ENCODE measurements around the gene PSMG3.

PSMG3 gene

GRCh38 chr7:1567049-1567771, 2.6 kb downstream of the PSMG3 start (continued):
- TF ChIP-seq ZNF362 (tag by site-specific recombination; IDR thresholded peaks at IDR 0.05) (no peak), ZNF335 (tag by site-specific recombination; conservative IDR thresholded peaks at IDR 0.05) (no peak), ZNF707 (tag by site-specific recombination; IDR thresholded peaks at IDR 0.05) (no peak), INSM2 (tag by site-specific recombination; IDR thresholded peaks at IDR 0.05) (0 out of 2 replicates have a peak, but pooled peaks have one; percentile 11), BCL11B (tag by site-specific recombination; IDR thresholded peaks at IDR 0.05; ENCODE audit: low read depth) (no peak), ZNF48 (tag by site-specific recombination; IDR thresholded peaks at IDR 0.05) (no peak), REPIN1 (tag by site-specific recombination; IDR thresholded peaks at IDR 0.05; ENCODE audit: low read depth) (no peak), KLF7 (tag by site-specific recombination; IDR thresholded peaks at IDR 0.05; ENCODE audit: borderline replicate concordance) (peak; percentile 19; the same call in 1 of the 2 replicates), ZNF248 (tag by site-specific recombination; IDR thresholded peaks at IDR 0.05) (no peak), ZNF555 (tag by site-specific recombination; conservative IDR thresholded peaks at IDR 0.05) (no peak), ZNF626 (tag by site-specific recombination; IDR thresholded peaks at IDR 0.05) (no peak), ZNF639 (tag by site-specific recombination; IDR thresholded peaks at IDR 0.05) (no peak), ZSCAN18 (tag by site-specific recombination; IDR thresholded peaks at IDR 0.05) (no peak), ZNF423 (tag by site-specific recombination; IDR thresholded peaks at IDR 0.05) (peak; percentile 49; the same call in 1 of the 2 replicates), ZNF366 (tag by site-specific recombination; conservative IDR thresholded peaks at IDR 0.05) (no peak), ZNF610 (tag by site-specific recombination; IDR thresholded peaks at IDR 0.05; ENCODE audit: borderline replicate concordance) (no peak), TCF7L2 (IDR thresholded peaks at IDR 0.05; ENCODE audit: borderline replicate concordance, low read depth, low read length) (no peak), KLF17 (tag by site-specific recombination; IDR thresholded peaks at IDR 0.05) (peak; percentile 82), ZNF18 (tag by site-specific recombination; IDR thresholded peaks at IDR 0.05) (peak; percentile 78), EGR2 (tag by site-specific recombination; IDR thresholded peaks at IDR 0.05; ENCODE audit: low read depth) (peak; percentile 17; the same call in 1 of the 2 replicates), MYNN (tag by site-specific recombination; IDR thresholded peaks at IDR 0.05; ENCODE audit: borderline replicate concordance) (peak; percentile 79), SALL2 (tag by site-specific recombination; IDR thresholded peaks at IDR 0.05; ENCODE audit: borderline replicate concordance) (no peak), ZNF148 (tag by site-specific recombination; IDR thresholded peaks at IDR 0.05; ENCODE audit: borderline replicate concordance) (no peak), ZNF146 (tag by site-specific recombination; IDR thresholded peaks at IDR 0.05) (no peak), ZIC2 (tag by site-specific recombination; IDR thresholded peaks at IDR 0.05) (peak; percentile 63; the same call in 1 of the 2 replicates), ZNF645 (tag by site-specific recombination; IDR thresholded peaks at IDR 0.05) (no peak), ZNF776 (tag by site-specific recombination; IDR thresholded peaks at IDR 0.05; ENCODE audit: borderline replicate concordance) (no peak)

All from HEK293 (cell line).